Measurements from ENCODE around the gene RARRES2. TPM values are rescaled to one million over a fixed set of nuclear protein-coding genes. Genes with fewer than 3 reads are reported as not detected.
"Not testable (repeated sequence)": the region's sequence is repeated elsewhere in the genome, so short reads cannot be mapped to it uniquely, and the experiment has no call there.

RARRES2 gene
- total RNA-seq, 2 donors from 2014 or later, result 76.4 to 102 TPM

DNA sequence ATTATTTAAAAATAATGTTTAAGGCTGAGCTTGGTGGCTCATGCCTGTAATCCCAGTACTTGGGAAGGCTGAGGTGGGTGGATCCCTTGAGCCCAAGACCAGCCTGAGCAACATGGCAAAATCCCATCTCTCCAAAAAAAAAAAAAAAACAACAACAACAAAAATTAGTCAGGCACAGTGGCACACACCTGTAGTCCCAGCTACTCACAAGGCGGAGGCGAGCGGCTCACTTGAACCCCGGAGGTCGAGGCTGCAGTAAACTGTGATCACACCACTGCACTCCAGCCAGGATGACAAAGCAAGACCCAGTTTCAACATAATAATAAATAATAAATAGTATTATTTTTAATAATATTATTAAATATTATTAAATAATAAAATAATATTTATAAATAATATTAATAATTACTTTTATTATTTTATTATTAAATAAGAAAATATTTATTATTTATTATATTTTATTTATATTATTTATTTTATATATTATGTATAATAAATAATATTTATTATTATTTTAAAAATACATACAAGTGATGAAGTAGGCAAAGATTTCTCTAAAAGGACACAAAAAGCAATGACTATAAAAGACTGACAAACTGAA is 26.7 kb downstream of the RARRES2 start:
- no peaks in the 10 kb centered on the region for H3K9me3 ChIP-seq
- ATAC-seq (ENCODE audit: insufficient number of reproducible peaks, low FRiP score, low read depth), result no peak
- no peaks in the 10 kb centered on the region for H3K27me3 ChIP-seq (replicated peaks; ENCODE audit: insufficient read depth)
- H3K27ac ChIP-seq, result no peak overlapping the region
- TF ChIP-seq, protein P1, sequence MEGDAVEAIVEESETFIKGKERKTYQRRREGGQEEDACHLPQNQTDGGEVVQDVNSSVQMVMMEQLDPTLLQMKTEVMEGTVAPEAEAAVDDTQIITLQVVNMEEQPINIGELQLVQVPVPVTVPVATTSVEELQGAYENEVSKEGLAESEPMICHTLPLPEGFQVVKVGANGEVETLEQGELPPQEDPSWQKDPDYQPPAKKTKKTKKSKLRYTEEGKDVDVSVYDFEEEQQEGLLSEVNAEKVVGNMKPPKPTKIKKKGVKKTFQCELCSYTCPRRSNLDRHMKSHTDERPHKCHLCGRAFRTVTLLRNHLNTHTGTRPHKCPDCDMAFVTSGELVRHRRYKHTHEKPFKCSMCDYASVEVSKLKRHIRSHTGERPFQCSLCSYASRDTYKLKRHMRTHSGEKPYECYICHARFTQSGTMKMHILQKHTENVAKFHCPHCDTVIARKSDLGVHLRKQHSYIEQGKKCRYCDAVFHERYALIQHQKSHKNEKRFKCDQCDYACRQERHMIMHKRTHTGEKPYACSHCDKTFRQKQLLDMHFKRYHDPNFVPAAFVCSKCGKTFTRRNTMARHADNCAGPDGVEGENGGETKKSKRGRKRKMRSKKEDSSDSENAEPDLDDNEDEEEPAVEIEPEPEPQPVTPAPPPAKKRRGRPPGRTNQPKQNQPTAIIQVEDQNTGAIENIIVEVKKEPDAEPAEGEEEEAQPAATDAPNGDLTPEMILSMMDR (IDR thresholded peaks at IDR 0.05), result no peak
- no peak for DNase-seq (ENCODE audit: low spot score)
- no peak overlapping the region for H3K4me3 ChIP-seq
- no peaks in the 10 kb centered on the region for H3K36me3 ChIP-seq
- H3K4me1 ChIP-seq (ENCODE audit: control insufficient read depth in 1 of 2, low read depth in 2 of 2), result no peaks in the 10 kb centered on the region

DNA sequence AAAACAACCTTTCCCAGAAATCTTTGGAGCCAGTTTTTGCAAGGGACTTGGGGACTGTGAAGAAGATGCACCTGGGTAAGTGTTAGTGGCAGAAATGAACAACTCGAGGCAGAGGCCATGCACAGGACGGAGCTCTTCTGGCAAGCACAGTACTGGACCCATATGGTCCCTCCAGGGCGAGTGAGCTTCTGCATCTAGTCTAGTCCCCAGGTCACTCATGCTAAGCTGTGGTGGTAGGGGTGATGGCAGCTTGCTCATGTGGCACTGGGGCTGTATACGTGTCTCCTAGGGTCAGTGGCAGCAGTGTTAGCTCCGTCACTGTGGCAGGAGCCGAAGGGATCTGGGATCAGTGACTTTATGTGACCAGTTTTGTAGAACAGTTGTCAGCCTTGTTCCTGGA is 27.6 kb downstream of the RARRES2 start:
- Histone ChIP-seq H3K9me3 (no peaks in the 10 kb centered on the region), H3K36me3 (no peaks in the 10 kb centered on the region), H3K27ac (no peak overlapping the region), H3K4me1 (ENCODE audit: control insufficient read depth in 1 of 2, low read depth in 2 of 2) (no peaks in the 10 kb centered on the region), H3K27me3 (replicated peaks; ENCODE audit: insufficient read depth) (no peaks in the 10 kb centered on the region), H3K4me3 (no peak overlapping the region)
- DNase-seq (ENCODE audit: low spot score) (no peak), ATAC-seq (ENCODE audit: insufficient number of reproducible peaks, low FRiP score, low read depth) (no peak)
- TF ChIP-seq, protein P1 (IDR thresholded peaks at IDR 0.05), result no peak

- H3K4me1 ChIP-seq (ENCODE audit: control insufficient read depth in 1 of 2, low read depth in 2 of 2), result no peaks in the 10 kb centered on the region
- ATAC-seq (ENCODE audit: insufficient number of reproducible peaks, low FRiP score, low read depth) (no peak), DNase-seq (ENCODE audit: low spot score) (no peak)
- no peak overlapping the region for H3K4me3 ChIP-seq
- H3K27ac ChIP-seq, result no peak overlapping the region
- no peaks in the 10 kb centered on the region for H3K36me3 ChIP-seq
- no peaks in the 10 kb centered on the region for H3K27me3 ChIP-seq (replicated peaks; ENCODE audit: insufficient read depth)
- no peaks in the 10 kb centered on the region for H3K9me3 ChIP-seq
- TF ChIP-seq, protein P1 (IDR thresholded peaks at IDR 0.05), result no peak
These were observed 28.0 kb downstream of the RARRES2 start for GRCh38 chr7:150313367-150313809.

DNA sequence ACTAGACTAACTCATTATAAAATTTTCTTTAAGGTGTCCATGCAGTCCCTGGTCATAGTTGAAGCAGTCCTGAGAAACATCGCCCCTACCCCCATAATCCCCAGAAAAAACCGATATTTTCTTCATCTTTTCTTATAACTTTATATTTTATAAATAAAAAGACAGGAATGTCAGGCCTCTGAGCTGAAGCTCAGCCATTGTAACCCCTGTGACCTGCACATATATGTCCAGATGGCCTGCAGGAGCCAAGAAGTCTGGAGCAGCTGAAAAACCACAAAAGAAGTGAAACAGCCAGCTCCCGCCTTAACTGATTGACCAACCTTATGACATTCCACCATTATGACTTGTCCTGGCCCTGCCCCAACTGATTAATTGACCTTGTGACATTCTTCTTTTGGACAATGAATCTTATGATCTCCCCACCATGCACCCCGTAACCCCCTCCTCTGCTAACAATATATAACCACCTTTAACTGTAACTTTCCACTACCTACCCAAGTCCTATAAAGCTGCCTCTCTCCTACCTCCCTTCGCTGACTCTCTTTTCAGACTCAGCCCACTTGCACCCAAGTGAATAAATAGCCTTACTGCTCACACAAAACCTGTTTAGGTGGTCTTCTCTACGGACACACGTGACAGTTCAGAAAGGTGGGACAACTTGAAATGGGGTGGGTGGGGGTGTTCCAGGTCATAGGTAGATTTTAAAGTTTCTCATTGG is 28.6 kb downstream of the RARRES2 start:
- not testable (repeated sequence) for H3K4me3 ChIP-seq; H3K9me3 ChIP-seq; H3K4me1 ChIP-seq (ENCODE audit: control insufficient read depth in 1 of 2, low read depth in 2 of 2); H3K27me3 ChIP-seq (replicated peaks; ENCODE audit: insufficient read depth); DNase-seq (ENCODE audit: low spot score); H3K27ac ChIP-seq; H3K36me3 ChIP-seq; ATAC-seq (ENCODE audit: insufficient number of reproducible peaks, low FRiP score, low read depth)

DNA sequence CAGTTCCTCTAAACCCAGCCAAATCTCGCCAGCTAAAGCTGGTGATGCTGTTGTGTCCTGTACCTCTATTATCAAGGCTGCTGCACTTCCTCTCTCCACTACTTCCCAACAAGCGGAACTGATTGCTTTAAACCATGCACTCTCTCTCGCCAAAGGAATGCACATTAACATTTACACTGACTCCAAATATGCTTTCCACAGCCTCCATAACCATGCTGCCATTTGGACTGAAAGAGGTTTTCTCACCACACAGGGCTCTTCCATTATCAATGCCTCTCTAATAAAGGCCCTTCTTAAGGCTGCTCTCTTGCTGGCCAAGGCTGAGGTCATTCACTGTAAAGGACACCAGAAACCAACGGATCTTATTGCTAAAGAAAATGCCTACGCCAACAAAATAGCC is 29.7 kb downstream of the RARRES2 start:
- Histone ChIP-seq H3K27me3 (replicated peaks; ENCODE audit: insufficient read depth) (no peaks in the 10 kb centered on the region), H3K9me3 (no peaks in the 10 kb centered on the region), H3K4me1 (ENCODE audit: control insufficient read depth in 1 of 2, low read depth in 2 of 2) (no peaks in the 10 kb centered on the region), H3K27ac (no peak overlapping the region), H3K36me3 (no peaks in the 10 kb centered on the region), H3K4me3 (no peak overlapping the region)
- no peak for DNase-seq (ENCODE audit: low spot score)
- TF ChIP-seq, protein P1 (IDR thresholded peaks at IDR 0.05), result no peak
- ATAC-seq (ENCODE audit: insufficient number of reproducible peaks, low FRiP score, low read depth), result no peak

Data from thoracic aorta (tissue), 2 donors.